Left lung (tissue), 10 donors: ENCODE results near the gene FADS6. TPM values are rescaled to one million over a fixed set of nuclear protein-coding genes. Genes with fewer than 3 reads are reported as not detected.
A peak's percentile ranks its signal among the peaks of the same experiment; 100 is the strongest.

Experiments used
- ATAC-seq: fragments of 200-7000 bp; cut with Tn5 transposase; one replicate; pipeline ENCODE4 v1.9.1; 2020; ENCODE audit warnings: moderate library complexity
- DNase-seq, 4 donors: peaks; one replicate each; pipeline ENCODE4 v3.0.0-alpha.2; 2013 to 2020
- H3K27ac ChIP-seq, 2 donors: fragments of 200-600 bp; sonication (generic) in 1 of 2; one replicate each; pipeline versions ENCODE4 v1.5.0 to v1.8.0; 2020 to 2021
- H3K27me3 ChIP-seq, 2 donors: fragments of 200-600 bp; sonication (generic) in 1 of 2; one replicate each; pipeline versions ENCODE4 v1.5.0 to v1.8.0; 2020 to 2021
- H3K36me3 ChIP-seq, 2 donors: fragments of 200-600 bp; sonication (generic) in 1 of 2; one replicate each; pipeline versions ENCODE4 v1.5.0 to v1.8.0; 2020 to 2021
- H3K4me1 ChIP-seq, 2 donors: fragments of 200-600 bp; one replicate each; pipeline ENCODE4 v1.8.0; 2021
- H3K4me3 ChIP-seq, 2 donors: fragments of 200-600 bp; sonication (generic) in 1 of 2; one replicate each; pipeline versions ENCODE4 v1.5.0 to v1.8.0; 2020 to 2021; ENCODE audit warnings: mild to moderate bottlenecking in 1 of 2
- H3K9me3 ChIP-seq, 2 donors: fragments of 200-600 bp; sonication (generic) in 1 of 2; one replicate each; pipeline versions ENCODE4 v1.5.0 to v1.8.0; 2020 to 2021
- CTCF ChIP-seq, 2 donors: fragments of 200-600 bp; sonication (generic) in 1 of 2; IDR thresholded peaks; one replicate each; pipeline versions ENCODE4 v1.5.0 to v1.8.0; 2021; ENCODE audit warnings: antibody characterized with exemption in 2 of 2
- intact Hi-C, 2 donors: fragments of 100-400 bp; cut with DNase I; formaldehyde crosslinking; loops; one replicate each; pipeline versions ENCODE4 v1.11.2 to v1.14.2; 2022
- polyA plus RNA-seq, 6 donors: library from polyadenylated mRNA; unstranded; fragments of 120-200 nt; gene quantifications; one replicate each; pipeline ENCODE4 v1.2.1, GENCODE V29; 2013; ENCODE audit not compliant: insufficient read length in 6 of 6
- total RNA-seq, 2 donors: library from RNA; stranded (reverse); fragmentation: NEBNext Ultra II Directional; extraction: Animal tissue kit (Norgen Biotek cat#: 25700); gene quantifications; one replicate each; pipeline ENCODE4 v1.2.1, GENCODE V29; 2021
- donor health status: DM: no; HTN: yes; CAD: no.
- donor health status: DM: no; HTN: no; CAD: no.

FADS6 gene
- total and polyA plus RNA-seq, 8 donors: 0.07 to 0.28 (median 0.15) TPM; not detected in 3

GRCh38 chr17:74903671-74904070 lies 10.2 kb upstream of the FADS6 start:
- Histone ChIP-seq H3K27me3 (peaks cover 0 to 54% of the 10 kb centered on the region in 2 donors), H3K9me3 (no peaks in the 10 kb centered on the region), H3K4me3 (no peak overlapping the region), H3K36me3 (no peaks in the 10 kb centered on the region), H3K27ac (no peak overlapping the region), H3K4me1 (no peaks in the 10 kb centered on the region)
- no peak for TF ChIP-seq CTCF (IDR thresholded peaks at IDR 0.05)
- intact Hi-C loops: no loop called here
- DNase-seq: no peak
- no peak for ATAC-seq

- H3K4me3 ChIP-seq: no peak overlapping the region
- no peak for DNase-seq
- H3K4me1 ChIP-seq: no peaks in the 10 kb centered on the region
- H3K27ac ChIP-seq: no peak overlapping the region
- H3K27me3 ChIP-seq: peaks cover 0 to 54% of the 10 kb centered on the region in 2 donors
- no peak for TF ChIP-seq CTCF (IDR thresholded peaks at IDR 0.05)
- H3K9me3 ChIP-seq: no peaks in the 10 kb centered on the region
- no peaks in the 10 kb centered on the region for H3K36me3 ChIP-seq
- ATAC-seq: no peak
- intact Hi-C loops: no loop called here
Observed at GRCh38 chr17:74903034-74903433, 9.6 kb upstream of the FADS6 start.

- peak in 1 of 4 donors; percentile 28 for DNase-seq
- no peaks in the 10 kb centered on the region for H3K9me3 ChIP-seq
- H3K4me1 ChIP-seq: no peaks in the 10 kb centered on the region
- no peak overlapping the region for H3K4me3 ChIP-seq
- no peaks in the 10 kb centered on the region for H3K36me3 ChIP-seq
- TF ChIP-seq CTCF (IDR thresholded peaks at IDR 0.05): no peak
- intact Hi-C loops: no loop called here
- H3K27ac ChIP-seq: no peak overlapping the region
- H3K27me3 ChIP-seq: peaks cover 0 to 54% of the 10 kb centered on the region in 2 donors
- ATAC-seq: no peak
Observed at GRCh38 chr17:74901353-74902135, 8.1 kb upstream of the FADS6 start.

- TF ChIP-seq CTCF (IDR thresholded peaks at IDR 0.05): no peak
- Histone ChIP-seq H3K9me3 (no peaks in the 10 kb centered on the region), H3K27me3 (peaks cover 8 to 59% of the 10 kb centered on the region in 2 donors), H3K27ac (no peak overlapping the region), H3K4me3 (no peak overlapping the region), H3K36me3 (no peaks in the 10 kb centered on the region), H3K4me1 (no peaks in the 10 kb centered on the region)
- intact Hi-C loops: no loop called here
- ATAC-seq (no peak), DNase-seq (peak in 1 of 4 donors; percentile 13)
Observed at GRCh38 chr17:74900208-74900607, 6.8 kb upstream of the FADS6 start.

GRCh38 chr17:74898376-74898946 lies 5.0 kb upstream of the FADS6 start:
- no peaks in the 10 kb centered on the region for H3K9me3 ChIP-seq
- peaks cover 0 to 7% of the 10 kb centered on the region in 2 donors for H3K4me1 ChIP-seq
- peaks cover 24 to 59% of the 10 kb centered on the region in 2 donors for H3K27me3 ChIP-seq
- ATAC-seq (no peak), DNase-seq (no peak)
- H3K27ac ChIP-seq: no peak overlapping the region
- no peak for TF ChIP-seq CTCF (IDR thresholded peaks at IDR 0.05)
- H3K4me3 ChIP-seq: no peak overlapping the region
- intact Hi-C loops: no loop called here
- H3K36me3 ChIP-seq: no peaks in the 10 kb centered on the region
